Vagina (tissue), 2 donors: ENCODE data around the gene NT5DC1. TPM values are rescaled to one million over a fixed set of nuclear protein-coding genes. Genes with fewer than 3 reads are reported as not detected.

Experiments used
- DNase-seq, 2 donors: peaks; one replicate each; pipeline ENCODE4 v3.0.0-alpha.2; 2017; ENCODE audit errors: extremely low spot score in 2 of 2
- H3K27ac ChIP-seq: fragments of 200-600 bp; sonication (generic); one replicate; pipeline ENCODE4 v1.5.1; 2019
- H3K27me3 ChIP-seq: fragments of 200-600 bp; sonication (generic); one replicate; pipeline ENCODE4 v1.5.1; 2019
- H3K36me3 ChIP-seq, 2 donors: fragments of 200-600 bp; sonication (generic); one replicate each; pipeline ENCODE4 v1.5.1; 2017 to 2019
- H3K4me1 ChIP-seq: fragments of 200-600 bp; sonication (generic); one replicate; pipeline ENCODE4 v1.5.1; 2019
- H3K4me3 ChIP-seq, 2 donors: fragments of 200-600 bp; sonication (generic); 1 replicate in 1 of 2; 2 replicates in 1 of 2; pipeline ENCODE4 v1.5.1; 2016 to 2019
- H3K9me3 ChIP-seq: fragments of 200-600 bp; sonication (generic); one replicate; pipeline ENCODE4 v1.5.1; 2019
- POLR2A ChIP-seq, 2 donors: fragments of 450-650 bp; IDR thresholded peaks; one replicate each; pipeline ENCODE4 v1.6.1; 2017; ENCODE audit warnings: antibody characterized with exemption in 2 of 2, mild to moderate bottlenecking in 2 of 2, moderate library complexity in 2 of 2
- POLR2AphosphoS5 ChIP-seq, 2 donors: sonication (generic); formaldehyde crosslinking; IDR thresholded peaks; one replicate each; pipeline ENCODE4 v1.9.0; 2017; ENCODE audit warnings: antibody characterized with exemption in 2 of 2, mild to moderate bottlenecking in 2 of 2, low read depth in 1 of 2; ENCODE audit not compliant: insufficient read depth in 1 of 2
- intact Hi-C: fragments of 100-400 bp; cut with DNase I; formaldehyde crosslinking; loops from one replicate; pipeline ENCODE4 v1.15.1; 2023
- total RNA-seq: library from RNA; depleted of rRNA; stranded (reverse); fragments of >200 nt; gene quantifications from one replicate; pipeline ENCODE4 v1.2.3, GENCODE V29; 2016
- TF ChIP-seq, protein P1 (sequence below), 3 experiments: fragments of 450-650 bp in 2 of 3; fragments of 200-600 bp in 1 of 3; sonication (generic) in 1 of 3; IDR thresholded peaks; one replicate each; pipeline ENCODE4 v1.5.1; 2017 to 2019; ENCODE audit warnings: antibody characterized with exemption in 3 of 3, mild to moderate bottlenecking in 2 of 3, moderate library complexity in 2 of 3

Gene NT5DC1
- total RNA-seq, 1 donor from 2014 or later: 6.1 TPM

DNA sequence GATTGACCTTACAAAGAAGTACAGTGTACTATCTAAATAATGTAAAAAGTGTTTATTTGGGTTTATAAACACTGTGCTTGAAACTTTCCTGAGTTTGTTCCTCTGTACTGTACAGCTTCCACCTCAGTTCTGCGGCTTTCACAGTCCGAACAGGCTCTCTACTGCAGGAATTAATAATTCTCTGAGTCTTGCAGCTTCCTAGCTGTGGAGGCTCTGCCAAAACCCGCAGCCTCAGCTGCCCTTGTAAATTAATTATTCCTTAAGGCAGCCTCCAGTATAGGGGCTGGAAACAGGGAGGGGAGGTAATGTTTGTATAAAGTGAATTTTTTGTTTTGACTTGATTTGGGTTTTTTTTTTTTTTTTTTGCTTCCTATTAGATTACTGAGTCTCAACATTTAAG lies 134.0 kb downstream of the NT5DC1 start:
- Histone ChIP-seq H3K4me3 (no peak overlapping the region), H3K27me3 (no peaks in the 10 kb centered on the region), H3K36me3 (peaks cover 0 to 7% of the 10 kb centered on the region in 2 donors), H3K4me1 (no peaks in the 10 kb centered on the region), H3K9me3 (no peaks in the 10 kb centered on the region), H3K27ac (no peak overlapping the region)
- intact Hi-C loops: no loop called here
- DNase-seq: no peak
- TF ChIP-seq POLR2AphosphoS5 (IDR thresholded peaks at IDR 0.05; ENCODE audit: insufficient read depth in 1 of 2, low read depth in 1 of 2) (no peak), POLR2A (IDR thresholded peaks at IDR 0.05) (no peak)
- TF ChIP-seq, protein P1, sequence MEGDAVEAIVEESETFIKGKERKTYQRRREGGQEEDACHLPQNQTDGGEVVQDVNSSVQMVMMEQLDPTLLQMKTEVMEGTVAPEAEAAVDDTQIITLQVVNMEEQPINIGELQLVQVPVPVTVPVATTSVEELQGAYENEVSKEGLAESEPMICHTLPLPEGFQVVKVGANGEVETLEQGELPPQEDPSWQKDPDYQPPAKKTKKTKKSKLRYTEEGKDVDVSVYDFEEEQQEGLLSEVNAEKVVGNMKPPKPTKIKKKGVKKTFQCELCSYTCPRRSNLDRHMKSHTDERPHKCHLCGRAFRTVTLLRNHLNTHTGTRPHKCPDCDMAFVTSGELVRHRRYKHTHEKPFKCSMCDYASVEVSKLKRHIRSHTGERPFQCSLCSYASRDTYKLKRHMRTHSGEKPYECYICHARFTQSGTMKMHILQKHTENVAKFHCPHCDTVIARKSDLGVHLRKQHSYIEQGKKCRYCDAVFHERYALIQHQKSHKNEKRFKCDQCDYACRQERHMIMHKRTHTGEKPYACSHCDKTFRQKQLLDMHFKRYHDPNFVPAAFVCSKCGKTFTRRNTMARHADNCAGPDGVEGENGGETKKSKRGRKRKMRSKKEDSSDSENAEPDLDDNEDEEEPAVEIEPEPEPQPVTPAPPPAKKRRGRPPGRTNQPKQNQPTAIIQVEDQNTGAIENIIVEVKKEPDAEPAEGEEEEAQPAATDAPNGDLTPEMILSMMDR (IDR thresholded peaks at IDR 0.05): no peak

DNA sequence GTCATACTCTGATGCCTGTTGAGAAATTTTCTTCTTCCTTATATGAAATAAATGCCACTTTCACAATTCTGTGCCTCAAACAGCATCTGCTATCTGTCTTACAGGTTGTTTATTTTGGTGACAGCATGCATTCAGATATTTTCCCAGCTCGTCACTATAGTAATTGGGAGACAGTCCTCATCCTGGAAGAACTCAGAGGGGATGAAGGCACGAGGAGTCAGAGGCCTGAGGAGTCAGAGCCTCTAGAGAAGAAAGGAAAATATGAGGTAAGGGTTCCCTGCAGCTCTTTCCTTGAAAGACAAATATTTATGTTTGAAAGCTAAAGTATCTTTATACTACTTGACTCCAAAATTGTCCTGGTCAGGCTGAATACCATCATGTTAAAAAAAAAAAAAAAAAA lies 137.4 kb downstream of the NT5DC1 start:
- H3K36me3 ChIP-seq: peaks cover 0 to 7% of the 10 kb centered on the region in 2 donors
- no peaks in the 10 kb centered on the region for H3K9me3 ChIP-seq
- no peak overlapping the region for H3K27ac ChIP-seq
- TF ChIP-seq POLR2A (IDR thresholded peaks at IDR 0.05): no peak
- TF ChIP-seq, protein P1 (IDR thresholded peaks at IDR 0.05): no peak
- no peak for TF ChIP-seq POLR2AphosphoS5 (IDR thresholded peaks at IDR 0.05; ENCODE audit: insufficient read depth in 1 of 2, low read depth in 1 of 2)
- H3K27me3 ChIP-seq: no peaks in the 10 kb centered on the region
- DNase-seq: no peak
- intact Hi-C loops: no loop called here
- no peaks in the 10 kb centered on the region for H3K4me1 ChIP-seq
- no peak overlapping the region for H3K4me3 ChIP-seq

DNA sequence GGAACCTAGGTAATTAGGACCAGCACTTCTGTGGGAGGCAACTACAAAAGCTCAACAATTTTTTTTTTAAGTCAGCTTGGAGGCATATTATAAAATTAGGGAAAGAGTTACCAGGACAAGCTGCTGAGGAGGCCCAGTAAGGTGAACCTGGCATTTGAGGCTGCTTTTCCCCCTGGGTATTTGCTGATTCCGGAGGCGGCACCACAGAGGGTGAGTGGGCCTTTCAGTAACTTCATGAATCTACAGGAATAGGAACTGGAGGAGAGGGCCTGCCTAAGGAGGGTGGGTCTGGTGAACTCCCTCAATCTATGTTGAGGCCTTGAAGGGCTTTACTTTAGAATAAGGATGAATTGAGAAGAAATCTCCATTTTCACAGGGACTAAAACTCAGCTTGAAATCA lies 138.6 kb downstream of the NT5DC1 start:
- no peaks in the 10 kb centered on the region for H3K27me3 ChIP-seq
- no peak overlapping the region for H3K27ac ChIP-seq
- no peak for DNase-seq
- no peaks in the 10 kb centered on the region for H3K9me3 ChIP-seq
- H3K4me1 ChIP-seq: no peaks in the 10 kb centered on the region
- H3K4me3 ChIP-seq: no peak overlapping the region
- intact Hi-C loops: no loop called here
- peaks cover 0 to 7% of the 10 kb centered on the region in 2 donors for H3K36me3 ChIP-seq
- TF ChIP-seq POLR2A (IDR thresholded peaks at IDR 0.05) (no peak), POLR2AphosphoS5 (IDR thresholded peaks at IDR 0.05; ENCODE audit: insufficient read depth in 1 of 2, low read depth in 1 of 2) (no peak)
- TF ChIP-seq, protein P1 (IDR thresholded peaks at IDR 0.05): no peak

DNA sequence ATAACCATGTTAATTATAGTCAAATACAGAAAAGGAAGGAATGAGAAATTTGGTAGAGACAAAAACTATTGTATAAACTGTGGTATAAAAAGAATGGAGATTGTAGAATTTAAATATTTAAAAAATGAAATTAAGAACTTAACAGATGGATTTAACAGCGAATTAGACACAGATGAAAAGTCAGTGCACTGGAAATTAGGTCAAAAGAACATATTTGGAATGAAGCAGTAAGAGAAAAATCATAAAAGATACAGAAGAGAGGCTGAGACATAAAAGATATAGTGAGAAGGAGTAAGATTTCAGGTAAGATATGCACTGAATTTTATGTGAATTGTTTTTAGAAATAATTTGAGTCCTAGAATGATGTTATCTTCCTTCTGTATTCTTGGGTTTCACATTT lies 139.2 kb downstream of the NT5DC1 start:
- no peak for DNase-seq
- Histone ChIP-seq H3K9me3 (no peaks in the 10 kb centered on the region), H3K36me3 (peaks cover 0 to 7% of the 10 kb centered on the region in 2 donors), H3K27me3 (no peaks in the 10 kb centered on the region), H3K27ac (no peak overlapping the region), H3K4me3 (no peak overlapping the region), H3K4me1 (no peaks in the 10 kb centered on the region)
- TF ChIP-seq, protein P1 (IDR thresholded peaks at IDR 0.05): no peak
- no peak for TF ChIP-seq POLR2A (IDR thresholded peaks at IDR 0.05)
- TF ChIP-seq POLR2AphosphoS5 (IDR thresholded peaks at IDR 0.05; ENCODE audit: insufficient read depth in 1 of 2, low read depth in 1 of 2): no peak
- intact Hi-C loops: no loop called here

DNA sequence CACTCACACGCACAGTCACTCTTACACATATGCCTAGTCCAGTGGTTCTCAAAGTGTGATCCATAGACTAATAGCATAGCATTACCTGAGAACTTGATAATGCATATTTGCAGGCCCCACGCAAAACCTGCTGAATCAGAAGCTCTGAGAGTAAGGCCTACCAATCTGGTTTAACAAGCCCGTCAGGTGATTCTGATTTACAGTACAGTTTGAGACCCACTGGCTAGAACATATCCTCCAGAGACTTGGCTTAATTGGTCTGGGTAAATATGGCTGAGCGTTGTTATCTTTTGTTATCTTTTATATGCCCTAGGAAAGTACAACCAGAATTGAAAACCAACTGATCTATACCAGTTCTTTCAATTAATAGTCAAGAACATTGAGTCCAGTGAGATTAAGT lies 143.6 kb downstream of the NT5DC1 start:
- no peak for DNase-seq
- intact Hi-C loops: no loop called here

More for the DNA sequence above, 143.6 kb downstream of the NT5DC1 start:
- no peak overlapping the region for H3K27ac ChIP-seq
- no peaks in the 10 kb centered on the region for H3K9me3 ChIP-seq
- peaks cover 0 to 2% of the 10 kb centered on the region in 2 donors for H3K36me3 ChIP-seq
- H3K4me1 ChIP-seq: peaks cover 9% of the 10 kb centered on the region
- H3K4me3 ChIP-seq: no peak overlapping the region
- TF ChIP-seq POLR2A (IDR thresholded peaks at IDR 0.05) (no peak), POLR2AphosphoS5 (IDR thresholded peaks at IDR 0.05; ENCODE audit: insufficient read depth in 1 of 2, low read depth in 1 of 2) (peak in 1 of 2 donors; percentile 15)
- no peaks in the 10 kb centered on the region for H3K27me3 ChIP-seq
